ENCODE measurements around the gene STX4.

GRCh38 chr16:30992931-30993816, 40.2 kb upstream of the STX4 start:
- TF ChIP-seq REST (IDR thresholded peaks at IDR 0.05; ENCODE audit: low read depth, low read length) (no peak), CTCF (IDR thresholded peaks at IDR 0.05) (no peak), EP300 (IDR thresholded peaks at IDR 0.05; ENCODE audit: borderline replicate concordance in 1 of 2, low read depth in 1 of 2, low read length in 1 of 2) (no peak)
